Effector CD8-positive, alpha-beta T cell (primary cell): ENCODE data around the gene RASGRP3.
"Not testable (repeated sequence)": the region's sequence is repeated elsewhere in the genome, so short reads cannot be mapped to it uniquely, and the experiment has no call there.

Source experiments
- DNase-seq: peaks from one replicate; lab custom pipeline; 2025; lab: John Stamatoyannopoulos, UW
- total RNA-seq, 4 experiments: gene quantifications; one replicate each; lab custom pipeline; 2026; lab: John Stamatoyannopoulos, UW

Gene RASGRP3, protein sequence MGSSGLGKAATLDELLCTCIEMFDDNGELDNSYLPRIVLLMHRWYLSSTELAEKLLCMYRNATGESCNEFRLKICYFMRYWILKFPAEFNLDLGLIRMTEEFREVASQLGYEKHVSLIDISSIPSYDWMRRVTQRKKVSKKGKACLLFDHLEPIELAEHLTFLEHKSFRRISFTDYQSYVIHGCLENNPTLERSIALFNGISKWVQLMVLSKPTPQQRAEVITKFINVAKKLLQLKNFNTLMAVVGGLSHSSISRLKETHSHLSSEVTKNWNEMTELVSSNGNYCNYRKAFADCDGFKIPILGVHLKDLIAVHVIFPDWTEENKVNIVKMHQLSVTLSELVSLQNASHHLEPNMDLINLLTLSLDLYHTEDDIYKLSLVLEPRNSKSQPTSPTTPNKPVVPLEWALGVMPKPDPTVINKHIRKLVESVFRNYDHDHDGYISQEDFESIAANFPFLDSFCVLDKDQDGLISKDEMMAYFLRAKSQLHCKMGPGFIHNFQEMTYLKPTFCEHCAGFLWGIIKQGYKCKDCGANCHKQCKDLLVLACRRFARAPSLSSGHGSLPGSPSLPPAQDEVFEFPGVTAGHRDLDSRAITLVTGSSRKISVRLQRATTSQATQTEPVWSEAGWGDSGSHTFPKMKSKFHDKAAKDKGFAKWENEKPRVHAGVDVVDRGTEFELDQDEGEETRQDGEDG
- 3.3 to 13.1 (median 6.2) reads per million in 4 experiments for total RNA-seq

DNA sequence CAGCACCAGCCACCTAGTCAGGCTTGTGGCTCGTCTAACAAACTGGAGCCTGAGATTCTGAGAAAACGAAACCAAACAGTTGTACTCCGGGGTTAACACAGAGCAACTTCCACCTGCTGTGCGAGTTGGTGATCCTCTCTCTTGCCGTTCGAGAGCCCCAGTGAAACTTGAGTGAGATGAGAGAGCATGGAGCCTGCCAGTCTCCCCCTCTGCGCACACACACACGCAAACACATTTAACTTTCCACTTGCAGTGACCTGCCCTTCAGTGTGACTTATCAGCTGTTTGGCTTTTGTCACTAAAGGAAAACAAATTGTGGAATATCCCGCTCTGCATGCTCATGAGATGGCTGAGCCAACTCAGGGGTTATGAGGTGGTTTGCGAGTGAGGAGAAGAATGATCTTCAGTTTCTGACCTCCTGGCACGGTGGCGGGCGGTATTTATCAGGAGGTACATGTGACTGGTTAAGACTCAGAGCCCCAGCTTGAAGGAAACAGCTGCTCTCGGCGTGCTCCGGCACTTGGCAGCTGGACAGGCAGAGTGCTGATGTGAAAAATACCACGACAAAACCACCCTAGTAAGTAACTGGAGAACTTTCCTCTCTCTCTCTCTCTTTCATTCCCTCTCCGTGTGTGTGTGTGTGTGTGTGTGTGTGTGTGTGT, at the start of gene RASGRP3:
RASGRP3 (plus strand) TSS at position 519 of the 662 bp plus-strand sequence. CDS start 38,488 bp downstream, outside the sequence.
- peak; percentile 25 for DNase-seq

DNA sequence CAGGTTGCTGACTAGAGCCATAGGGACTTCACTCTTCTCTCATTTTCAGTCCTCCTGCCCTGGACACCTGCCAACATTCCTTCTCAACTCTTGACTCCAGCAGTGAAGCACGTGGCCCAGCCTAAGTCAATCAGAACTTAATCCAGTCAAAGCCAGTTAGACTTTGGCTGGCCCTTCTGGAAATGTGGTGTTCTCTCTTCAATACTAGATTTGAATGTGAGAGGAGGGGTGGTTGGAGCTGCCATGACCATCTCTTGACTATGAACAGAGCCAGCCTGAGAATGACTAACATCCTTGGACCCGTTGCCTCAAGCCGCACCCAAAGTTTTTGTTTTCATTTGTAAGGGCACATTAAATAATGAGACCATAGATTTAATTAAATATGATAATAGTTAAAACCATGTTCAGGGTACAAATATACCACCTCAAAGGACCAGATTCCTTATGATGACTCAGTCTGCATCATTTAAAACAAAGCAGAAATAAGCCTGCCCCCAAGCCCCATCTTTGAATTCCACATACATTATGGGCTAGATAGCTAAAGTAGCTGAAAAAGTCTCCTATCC, 49.7 kb upstream of the RASGRP3 start:
- no peak for DNase-seq

DNA sequence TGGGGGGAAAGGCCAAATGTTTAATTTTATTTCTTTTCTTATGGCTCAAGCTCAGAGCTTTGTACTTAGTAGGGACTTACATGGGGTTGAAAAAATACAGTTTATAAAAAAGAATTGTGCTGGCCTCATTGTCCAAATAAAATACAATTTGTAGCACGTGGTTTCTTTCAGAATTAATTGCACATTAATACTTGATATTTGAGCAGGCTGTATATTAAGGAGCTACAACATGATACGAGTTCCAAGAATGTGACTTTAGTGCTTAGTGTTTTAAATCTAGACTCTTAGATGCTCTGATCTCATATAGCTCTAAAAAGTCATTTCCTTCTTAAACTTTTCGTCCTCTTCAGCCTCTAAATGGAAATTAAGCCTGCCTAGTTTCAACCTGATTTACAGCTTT, 46.4 kb upstream of the RASGRP3 start:
- no peak for DNase-seq

DNA sequence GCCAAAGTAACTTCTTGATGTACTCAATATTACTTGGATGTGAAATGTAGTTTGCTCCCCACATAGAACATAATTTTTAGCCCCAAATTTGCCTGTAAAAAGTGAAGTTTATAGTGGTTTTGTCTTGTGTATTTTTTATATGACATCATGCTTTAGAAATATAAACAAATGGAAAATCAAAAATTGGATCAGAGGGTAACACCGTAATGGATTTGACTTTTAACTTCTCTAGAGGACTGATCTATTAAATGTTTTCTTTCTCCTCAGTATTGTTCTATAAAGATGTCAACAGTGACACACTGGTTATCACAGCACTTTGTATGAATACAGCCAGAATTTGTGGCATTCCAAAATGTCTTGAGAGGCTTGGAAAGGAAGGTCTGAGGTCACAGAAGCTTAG, 45.6 kb upstream of the RASGRP3 start:
- no peak for DNase-seq

DNA sequence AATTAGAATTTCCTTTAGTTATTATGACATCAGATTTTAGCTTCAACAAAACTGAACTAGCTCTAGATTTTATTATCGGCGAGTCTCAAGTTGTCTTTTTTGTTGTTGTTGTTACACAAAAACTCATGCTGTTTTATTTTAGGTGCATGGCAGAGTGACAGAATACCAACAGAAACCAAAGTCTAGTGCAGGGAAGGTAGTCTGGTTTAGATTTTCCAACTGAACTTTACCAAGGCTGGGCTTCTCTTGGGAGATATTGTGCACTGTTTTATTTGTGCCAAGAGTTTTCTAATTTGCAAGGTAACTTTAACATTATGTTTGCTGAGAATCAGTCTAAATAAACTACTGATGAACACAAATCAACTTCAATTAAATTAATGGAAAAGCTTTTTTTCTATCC, 43.6 kb upstream of the RASGRP3 start:
- DNase-seq = no peak

DNA sequence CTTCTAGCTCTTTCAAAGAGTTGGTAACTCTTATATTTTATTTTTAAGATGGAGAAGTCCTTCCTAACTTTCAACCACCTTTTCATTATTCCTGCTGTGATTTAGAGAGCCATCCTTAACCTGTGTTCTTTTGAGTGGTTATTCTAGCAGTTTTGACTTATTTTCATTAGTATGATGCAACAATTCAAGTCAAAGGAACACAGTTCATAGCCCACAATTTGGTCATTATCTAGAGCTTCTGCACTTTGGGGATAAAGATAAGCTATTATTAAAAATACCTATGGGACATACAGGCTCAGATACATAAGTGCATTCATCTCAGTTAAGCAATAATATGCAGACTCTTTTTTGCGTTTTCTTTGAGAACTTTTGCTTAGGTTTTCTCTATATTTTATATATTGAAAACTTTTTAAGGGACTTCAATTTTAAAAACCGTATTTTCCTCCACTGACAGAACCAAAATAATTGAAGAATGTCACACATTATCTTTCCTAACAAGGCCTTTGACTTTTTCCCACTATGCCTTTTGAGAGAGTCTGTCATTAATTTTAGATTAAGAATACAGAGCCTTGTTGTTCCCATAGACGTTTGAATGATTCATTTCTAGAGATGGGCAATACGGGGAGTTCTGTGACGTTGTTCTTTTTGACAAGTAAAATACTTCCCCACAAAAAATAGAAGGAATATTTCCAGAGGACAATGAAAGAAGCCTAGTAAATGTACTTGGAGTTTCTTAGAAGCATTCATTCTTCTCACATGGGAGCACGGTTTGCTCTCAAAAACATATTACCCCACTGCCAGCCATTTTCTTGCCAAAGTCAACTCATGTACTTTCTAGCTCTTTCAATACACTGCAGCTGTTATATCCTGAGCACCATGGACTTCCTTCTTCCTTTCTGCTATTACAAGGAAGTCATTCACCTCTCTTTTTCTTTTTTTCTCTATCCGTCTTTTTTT, 42.9 kb upstream of the RASGRP3 start:
- DNase-seq = no peak

DNA sequence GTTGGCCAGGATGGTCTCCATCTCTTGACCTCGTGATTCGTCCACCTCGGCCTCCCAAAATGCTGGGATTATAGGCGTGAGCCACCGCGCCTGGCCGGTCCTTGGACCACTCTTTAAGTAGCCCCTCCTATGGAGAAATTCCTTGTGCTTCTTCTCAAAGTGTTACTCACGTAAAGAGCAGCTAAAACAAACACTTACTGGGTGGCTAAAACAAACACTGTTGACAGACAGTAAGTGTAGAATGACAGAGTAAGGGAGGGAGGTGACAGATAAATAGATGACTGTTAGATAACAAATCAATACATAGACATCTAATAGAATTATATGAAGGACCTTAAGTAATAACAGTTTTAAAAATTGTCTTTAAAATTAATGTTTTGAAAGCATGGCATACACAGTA, 40.9 kb upstream of the RASGRP3 start:
- no peak for DNase-seq

DNA sequence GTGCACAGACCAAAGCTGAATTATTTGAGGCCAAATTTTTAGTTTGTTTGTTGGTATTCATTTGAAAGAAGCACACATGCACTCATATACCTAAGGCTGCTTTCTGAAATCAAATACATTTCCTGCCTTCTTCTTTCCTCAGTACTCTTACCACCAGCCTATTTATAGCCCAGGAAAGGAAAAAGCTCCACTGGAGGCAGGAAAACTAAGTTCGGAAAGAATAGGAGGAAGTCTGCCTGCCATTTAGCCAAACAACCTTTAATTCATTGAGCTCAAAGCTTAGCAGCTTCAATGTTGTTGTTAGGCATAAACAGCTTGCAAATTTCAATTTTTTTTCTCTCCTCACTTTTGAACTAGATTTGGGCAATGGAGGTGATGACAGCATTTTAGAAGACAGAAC, 40.4 kb upstream of the RASGRP3 start:
- no peak for DNase-seq

DNA sequence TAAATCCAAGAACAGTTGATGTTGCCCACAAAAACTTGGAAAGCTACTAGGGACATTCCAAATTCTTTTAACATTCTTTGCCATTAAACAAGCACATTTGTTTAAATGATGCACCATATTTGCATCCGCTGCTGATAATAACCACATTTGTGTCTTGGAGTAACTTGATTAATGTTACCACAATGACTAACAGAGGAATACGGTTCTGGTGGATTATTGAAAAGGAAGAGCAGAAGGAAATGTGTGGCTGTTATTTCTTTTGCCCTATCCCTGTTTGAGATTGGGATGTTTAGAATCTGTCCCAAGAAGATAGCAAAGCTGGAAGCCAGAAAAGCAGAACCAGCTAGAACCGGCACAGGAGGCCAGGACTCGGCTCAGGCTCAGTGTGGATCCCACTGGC, 39.2 kb upstream of the RASGRP3 start:
- no peak for DNase-seq

DNA sequence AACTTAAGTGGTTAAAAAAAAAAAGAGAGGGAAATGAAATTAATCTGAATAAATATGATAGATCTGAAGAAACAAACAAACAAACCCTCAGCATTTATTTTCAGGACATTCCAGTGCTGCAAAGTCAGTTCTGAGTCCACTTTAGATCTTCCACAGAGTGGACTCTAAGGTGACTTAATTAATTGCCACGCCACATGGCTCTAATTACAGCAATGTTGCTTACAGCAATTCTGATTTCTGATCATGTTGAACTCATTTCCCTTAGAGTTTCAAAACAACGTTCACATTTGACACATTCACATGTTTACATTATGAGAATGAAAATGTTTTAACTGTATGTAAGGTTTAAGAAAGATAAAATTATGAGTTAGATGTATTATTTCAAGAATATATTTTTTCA, 38.6 kb upstream of the RASGRP3 start:
- DNase-seq = no peak

DNA sequence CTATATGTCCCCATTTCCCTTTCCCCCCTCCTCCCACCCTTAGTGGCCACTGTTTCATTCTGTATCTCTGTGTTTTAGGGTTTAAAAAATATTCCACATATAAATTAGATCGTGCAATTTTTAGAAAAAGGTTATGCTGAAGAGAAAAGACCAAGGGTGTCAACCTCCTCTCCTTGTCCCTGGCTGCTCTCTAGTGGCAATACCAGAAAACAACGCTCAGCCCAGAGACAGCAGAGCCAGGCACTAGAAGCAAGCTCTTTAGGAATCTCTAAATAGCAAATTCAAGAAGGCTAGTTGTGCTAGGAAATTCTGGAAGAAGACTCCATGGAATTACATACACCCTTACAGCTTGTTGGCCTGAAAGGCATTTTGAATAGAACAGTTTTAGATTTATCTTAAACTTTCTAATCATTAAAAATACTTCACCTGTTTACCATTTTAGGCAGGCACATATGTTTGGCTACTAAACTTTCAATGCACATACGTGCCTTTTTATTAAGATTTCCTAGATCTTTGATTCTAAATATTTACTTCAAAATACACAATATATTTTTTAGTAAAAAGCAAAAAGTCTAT, 35.1 kb upstream of the RASGRP3 start:
- DNase-seq = no peak

DNA sequence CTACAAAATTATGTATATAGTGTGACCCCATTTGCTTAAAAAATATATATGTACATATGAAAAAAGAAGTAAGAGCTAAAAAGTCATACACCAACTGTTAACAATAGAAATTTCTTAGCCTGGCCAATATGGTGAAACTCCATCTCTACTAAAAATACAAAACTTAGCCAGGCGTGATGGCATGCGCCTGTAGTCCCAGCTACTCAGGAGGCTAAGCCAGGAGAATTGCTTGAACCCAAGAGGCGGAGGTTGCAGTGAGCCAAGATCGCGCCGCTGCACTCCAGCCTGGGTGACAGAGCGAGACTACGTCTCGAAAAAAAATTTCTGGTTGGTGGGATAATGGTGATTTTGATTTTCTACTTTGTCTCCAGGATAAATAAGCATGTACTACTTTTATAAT, 34.4 kb upstream of the RASGRP3 start:
- DNase-seq = not testable (repeated sequence)

DNA sequence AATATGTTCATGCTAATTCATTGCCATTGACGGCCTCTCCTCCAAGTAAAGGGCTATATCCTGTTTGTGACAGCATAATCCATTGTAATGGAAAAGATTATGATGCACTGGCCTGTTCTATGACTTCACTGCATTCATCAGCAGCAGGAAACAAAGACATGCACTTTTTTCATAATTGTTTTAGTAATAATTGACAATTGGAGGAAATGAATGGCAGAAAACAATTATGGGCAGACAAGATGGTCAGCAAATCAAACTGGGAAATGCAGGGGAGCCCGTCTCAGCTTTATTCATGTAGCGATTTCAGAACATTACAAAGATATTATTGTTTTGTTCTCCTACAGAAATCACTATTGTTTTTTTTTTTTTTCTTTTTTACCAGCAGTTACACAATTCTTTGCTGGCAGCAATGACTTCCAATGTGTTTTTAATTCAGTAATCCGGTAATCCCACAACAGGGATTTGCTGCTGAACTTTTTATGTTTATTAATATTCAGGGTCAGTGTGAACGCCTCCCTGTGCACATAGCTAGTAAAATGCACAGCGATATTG, 33.8 kb upstream of the RASGRP3 start:
- DNase-seq = no peak

DNA sequence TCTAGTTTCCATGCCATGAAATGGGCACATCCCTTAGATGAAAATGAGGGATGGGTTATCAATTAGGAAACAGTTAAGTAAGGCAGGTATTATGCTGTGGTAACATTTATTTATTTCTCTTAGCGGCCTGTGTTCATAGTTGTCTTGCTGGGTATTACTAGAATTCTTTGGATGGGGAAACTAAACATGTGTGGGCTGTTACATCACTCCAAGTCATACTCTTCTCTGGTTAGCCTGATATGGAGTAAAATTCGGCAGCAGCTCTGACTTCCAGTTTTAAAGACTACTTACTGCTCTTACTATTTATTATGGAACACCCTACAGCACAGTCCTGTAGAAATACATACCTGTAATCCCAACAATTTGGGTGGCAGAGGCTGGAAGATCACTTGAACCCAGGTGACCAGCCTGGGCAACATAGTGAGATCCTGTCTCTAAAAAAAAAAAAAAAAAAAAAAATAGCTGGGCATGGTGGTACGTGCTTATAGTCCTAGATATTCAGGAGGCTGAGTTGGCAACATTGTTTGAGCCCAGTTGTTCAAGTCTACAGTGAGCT, 33.1 kb upstream of the RASGRP3 start:
- DNase-seq = no peak

DNA sequence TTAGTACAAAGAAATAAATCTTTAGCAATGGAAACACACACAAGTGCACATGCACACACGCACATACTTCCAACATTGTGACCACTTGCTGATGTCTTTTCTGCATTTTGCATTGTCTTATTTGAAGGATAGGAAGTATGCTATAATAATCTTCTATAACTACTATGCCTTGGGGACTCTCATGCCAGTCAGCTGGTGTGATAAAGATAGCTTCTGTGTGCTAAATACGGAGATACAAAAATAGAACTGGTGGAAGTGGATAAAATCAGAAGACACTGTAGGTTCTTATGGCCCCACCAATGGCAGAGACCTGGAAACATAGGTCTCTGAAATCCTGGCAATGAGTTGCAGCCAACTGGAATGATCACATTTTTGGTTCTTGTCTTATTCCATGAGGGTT, 31.5 kb upstream of the RASGRP3 start:
- no peak for DNase-seq

DNA sequence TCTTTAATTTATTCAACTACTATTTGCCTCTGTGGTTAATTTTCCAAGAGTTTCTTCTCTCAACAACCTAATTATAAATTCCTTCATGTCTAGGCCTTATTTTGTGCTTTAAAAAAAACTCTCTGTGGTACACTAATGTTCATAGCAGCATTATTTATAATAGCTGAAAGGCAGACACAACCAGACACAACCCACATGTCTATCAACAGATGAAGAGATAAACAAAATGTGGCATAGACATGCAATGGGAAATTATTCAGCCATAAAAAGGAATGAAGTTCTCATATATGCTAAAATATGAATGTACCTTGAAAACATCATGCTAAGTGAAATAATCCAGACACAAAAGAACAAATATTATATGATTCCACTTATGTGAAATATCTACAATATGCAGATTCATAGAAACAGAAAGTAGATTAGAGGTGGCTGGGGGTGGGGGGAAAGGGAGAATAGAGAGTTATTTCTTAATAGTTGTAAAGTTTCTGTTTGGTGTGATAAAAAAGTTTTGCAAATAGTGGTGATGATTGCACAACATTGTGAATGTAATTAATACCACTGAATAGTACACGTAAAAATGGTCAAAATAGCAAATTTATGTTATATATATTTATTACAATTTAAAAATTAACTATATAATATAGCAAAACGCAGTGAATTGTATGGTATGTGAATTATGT, 28.1 kb upstream of the RASGRP3 start:
- no peak for DNase-seq

DNA sequence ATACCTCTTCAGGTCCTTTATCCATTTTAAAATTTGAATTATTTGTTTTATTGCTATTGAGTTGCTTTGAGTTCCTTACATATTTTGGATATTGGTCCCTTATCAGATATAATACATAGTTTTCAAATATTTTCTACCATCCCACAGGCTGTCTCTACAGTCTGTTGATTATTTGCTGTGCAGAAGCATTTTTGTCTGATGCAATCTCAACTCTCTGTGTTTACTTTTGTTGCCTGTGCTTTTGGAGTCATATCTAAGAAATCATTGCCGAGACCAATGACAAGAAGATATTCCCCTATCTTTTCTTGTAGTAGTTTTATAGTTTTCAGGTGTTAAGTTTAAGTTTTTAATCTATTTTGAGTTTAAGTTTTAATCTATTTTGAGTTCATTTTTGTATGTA, 25.2 kb upstream of the RASGRP3 start:
- no peak for DNase-seq

DNA sequence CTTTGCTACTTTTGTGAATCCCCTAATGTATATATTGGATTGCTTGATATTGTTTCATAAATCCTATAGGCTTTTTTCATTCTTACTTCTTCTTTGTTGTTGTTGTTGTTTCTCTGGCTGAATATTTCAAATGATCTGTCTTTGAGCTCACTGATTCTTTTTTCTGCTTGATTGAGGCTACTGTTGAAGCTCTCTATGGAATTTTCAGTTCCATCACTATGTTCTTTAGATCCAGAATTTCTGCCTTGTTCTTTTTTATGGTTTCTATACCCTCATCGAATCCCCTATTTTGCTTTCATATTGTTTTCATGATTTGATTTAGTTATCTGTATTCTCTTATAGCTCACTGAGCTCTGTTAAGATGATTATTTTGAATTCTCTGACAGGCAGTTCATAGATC, 24.6 kb upstream of the RASGRP3 start:
- no peak for DNase-seq

DNA sequence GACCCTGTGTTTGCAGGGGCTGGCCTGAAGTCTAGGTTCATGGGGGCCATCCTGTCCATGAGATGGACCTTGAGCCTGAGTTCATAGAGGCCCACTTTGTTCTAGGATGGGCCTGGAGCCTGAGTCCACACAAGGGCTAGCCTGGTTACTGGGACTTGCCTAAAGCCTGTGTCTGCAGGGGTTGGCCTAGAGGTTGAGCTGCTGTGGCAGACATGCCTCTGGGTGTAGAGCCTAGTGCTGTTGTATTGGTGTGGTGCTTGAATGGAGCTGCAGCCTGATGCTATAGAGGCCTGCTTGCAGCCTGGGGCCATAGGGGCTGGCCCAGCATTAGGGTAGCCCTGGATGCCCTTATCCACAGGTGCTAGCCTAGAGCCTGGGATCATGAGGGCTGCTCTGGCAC, 23.9 kb upstream of the RASGRP3 start:
- DNase-seq = no peak
